A673 (cell line): ENCODE measurements around the gene XG.

Experiments
- EZH2 ChIP-seq: fragments of 200-600 bp; sonication (generic); IDR thresholded peaks from 2 replicates; pipeline ENCODE4 v1.6.1; 2017; ENCODE audit warnings: borderline replicate concordance, low read depth, mild to moderate bottlenecking, mixed read lengths, antibody characterized with exemption, low read length; ENCODE audit not compliant: poor library complexity, severe bottlenecking
- TF ChIP-seq, protein P1 (sequence below): fragments of 300-800, 200-600 bp; sonication (generic); conservative IDR thresholded peaks from 2 replicates; pipeline ENCODE4 v1.5.1; 2017; ENCODE audit warnings: low read depth, mild to moderate bottlenecking, antibody characterized with exemption, low read length, moderate library complexity, mixed read lengths

DNA sequence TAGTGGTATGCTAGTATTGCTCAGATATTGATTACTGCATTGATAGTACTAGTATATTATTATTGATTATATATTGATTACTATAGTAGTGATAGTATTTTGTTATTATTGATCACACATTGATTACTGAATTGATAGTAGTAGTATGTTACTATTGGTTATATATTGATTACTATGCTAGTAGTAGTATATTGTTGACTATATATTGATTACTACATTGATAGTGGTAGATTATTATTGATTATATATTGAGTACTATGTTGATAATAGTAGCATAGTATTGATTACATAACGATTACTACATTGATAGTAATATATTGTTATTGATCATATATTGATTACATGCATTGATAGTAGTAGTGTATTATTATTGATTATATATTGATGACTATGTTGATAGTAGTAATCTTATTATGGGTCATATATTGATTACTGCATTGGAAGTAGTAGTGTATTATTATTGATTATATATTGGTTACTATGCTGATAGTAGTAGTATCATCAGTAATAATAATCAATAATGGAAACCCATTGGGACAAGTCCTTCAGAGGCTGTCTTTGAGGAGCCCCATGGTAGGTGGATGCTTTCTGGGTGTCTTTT is 107.5 kb downstream of the XG start:
- TF ChIP-seq, protein P1, sequence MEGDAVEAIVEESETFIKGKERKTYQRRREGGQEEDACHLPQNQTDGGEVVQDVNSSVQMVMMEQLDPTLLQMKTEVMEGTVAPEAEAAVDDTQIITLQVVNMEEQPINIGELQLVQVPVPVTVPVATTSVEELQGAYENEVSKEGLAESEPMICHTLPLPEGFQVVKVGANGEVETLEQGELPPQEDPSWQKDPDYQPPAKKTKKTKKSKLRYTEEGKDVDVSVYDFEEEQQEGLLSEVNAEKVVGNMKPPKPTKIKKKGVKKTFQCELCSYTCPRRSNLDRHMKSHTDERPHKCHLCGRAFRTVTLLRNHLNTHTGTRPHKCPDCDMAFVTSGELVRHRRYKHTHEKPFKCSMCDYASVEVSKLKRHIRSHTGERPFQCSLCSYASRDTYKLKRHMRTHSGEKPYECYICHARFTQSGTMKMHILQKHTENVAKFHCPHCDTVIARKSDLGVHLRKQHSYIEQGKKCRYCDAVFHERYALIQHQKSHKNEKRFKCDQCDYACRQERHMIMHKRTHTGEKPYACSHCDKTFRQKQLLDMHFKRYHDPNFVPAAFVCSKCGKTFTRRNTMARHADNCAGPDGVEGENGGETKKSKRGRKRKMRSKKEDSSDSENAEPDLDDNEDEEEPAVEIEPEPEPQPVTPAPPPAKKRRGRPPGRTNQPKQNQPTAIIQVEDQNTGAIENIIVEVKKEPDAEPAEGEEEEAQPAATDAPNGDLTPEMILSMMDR, result no peak
- no peak for TF ChIP-seq EZH2
